ENCODE results near the gene S100A9. TPM values are rescaled to one million over a fixed set of nuclear protein-coding genes. Genes with fewer than 3 reads are reported as not detected.

S100A9 gene
- total RNA-seq (2021): not detected in 2 replicates
- long read RNA-seq: 0 reads

GRCh38 chr1:153357853-153358690 is at the start of gene S100A9:
Gene S100A9 (plus strand): TSS chr1:153357854. CDS start chr1:153358284, 430 bp downstream.
- Histone ChIP-seq H2BK120ac (ENCODE audit: low read depth, low read length, poor library complexity, severe bottlenecking) (no peak within 1 kb of the TSS), H3K14ac (ENCODE audit: insufficient read depth, low read length) (no peak within 1 kb of the TSS), H3K27me3 (ENCODE audit: insufficient read depth, low read length) (no peaks in the 10 kb centered on the region), H3K23me2 (ENCODE audit: insufficient read length, low read depth, low read length, poor library complexity, severe bottlenecking) (no peaks in the 10 kb centered on the region), H3K18ac (ENCODE audit: insufficient read length, low read depth, low read length) (no peak within 1 kb of the TSS), H2AFZ (ENCODE audit: low read length) (no peak within 1 kb of the TSS), H3K79me1 (ENCODE audit: insufficient read depth, low read depth, low read length, poor library complexity, severe bottlenecking) (no peaks in the 10 kb centered on the region), H3K9ac (ENCODE audit: extremely low read depth, insufficient read length, low read length) (no peak within 1 kb of the TSS), H3K4me2 (ENCODE audit: insufficient read depth, insufficient read length, low read length) (no peak within 1 kb of the TSS), H3K23ac (ENCODE audit: insufficient read length, low read depth, low read length) (no peak within 1 kb of the TSS), H3K4me1 (ENCODE audit: insufficient read depth, low read length) (no peaks in the 10 kb centered on the region), H3K27ac (ENCODE audit: insufficient read length, low read depth, low read length) (no peak within 1 kb of the TSS), H2BK20ac (ENCODE audit: low read depth, low read length, poor library complexity, severe bottlenecking) (no peak within 1 kb of the TSS), H3K4ac (ENCODE audit: low read depth, low read length) (no peak within 1 kb of the TSS), H2BK5ac (ENCODE audit: insufficient read length, low read length) (no peak within 1 kb of the TSS), H4K20me1 (ENCODE audit: control insufficient read depth, insufficient read depth, insufficient read length) (no peaks in the 10 kb centered on the region), H3K79me2 (ENCODE audit: insufficient read depth, low read length) (no peaks in the 10 kb centered on the region), H4K8ac (replicated peaks; ENCODE audit: insufficient read length, low read depth, low read length) (no peak within 1 kb of the TSS), H2AK5ac (ENCODE audit: insufficient read length, low read length) (no peak within 1 kb of the TSS), H4K91ac (ENCODE audit: insufficient read length, low read depth, low read length) (no peak within 1 kb of the TSS), H2BK12ac (ENCODE audit: insufficient read length, low read depth, low read length) (no peak within 1 kb of the TSS), H3K56ac (ENCODE audit: insufficient read length, low read depth, low read length) (no peak within 1 kb of the TSS), H3T11ph (ENCODE audit: low read length) (no peak within 1 kb of the TSS), H4K5ac (ENCODE audit: insufficient read length, low read depth, low read length) (no peak within 1 kb of the TSS), H2BK15ac (ENCODE audit: low read depth, low read length) (no peak within 1 kb of the TSS), H3K9me3 (ENCODE audit: control insufficient read depth, low read depth, low read length) (no peaks in the 10 kb centered on the region)
- H3K4me3 Mint-ChIP-seq: no peak within 1 kb of the TSS
- no CpG with 5 or more reads among the region's 11 CpGs for WGBS (ENCODE audit: extremely low coverage, insufficient read length, low lambda C conversion rate)
- no peaks in the 10 kb centered on the region for H3K4me1 Mint-ChIP-seq
- H3K27me3 Mint-ChIP-seq (ENCODE audit: low read depth): no peaks in the 10 kb centered on the region; the same call in 1 of the 2 replicates
- H3K36me3 Mint-ChIP-seq (ENCODE audit: insufficient read depth in 1 of 3, low read depth in 3 of 3): no peaks in the 10 kb centered on the region
- H3K9me3 Mint-ChIP-seq: peaks cover 0 to 4% of the 10 kb centered on the region in 2 experiments; a peak in 2 of 5 replicates
- peak within 1 kb of the TSS in 1 of 3 experiments; percentile 56; a peak in 1 of 7 replicates for H3K27ac Mint-ChIP-seq
- TF ChIP-seq, protein P1, sequence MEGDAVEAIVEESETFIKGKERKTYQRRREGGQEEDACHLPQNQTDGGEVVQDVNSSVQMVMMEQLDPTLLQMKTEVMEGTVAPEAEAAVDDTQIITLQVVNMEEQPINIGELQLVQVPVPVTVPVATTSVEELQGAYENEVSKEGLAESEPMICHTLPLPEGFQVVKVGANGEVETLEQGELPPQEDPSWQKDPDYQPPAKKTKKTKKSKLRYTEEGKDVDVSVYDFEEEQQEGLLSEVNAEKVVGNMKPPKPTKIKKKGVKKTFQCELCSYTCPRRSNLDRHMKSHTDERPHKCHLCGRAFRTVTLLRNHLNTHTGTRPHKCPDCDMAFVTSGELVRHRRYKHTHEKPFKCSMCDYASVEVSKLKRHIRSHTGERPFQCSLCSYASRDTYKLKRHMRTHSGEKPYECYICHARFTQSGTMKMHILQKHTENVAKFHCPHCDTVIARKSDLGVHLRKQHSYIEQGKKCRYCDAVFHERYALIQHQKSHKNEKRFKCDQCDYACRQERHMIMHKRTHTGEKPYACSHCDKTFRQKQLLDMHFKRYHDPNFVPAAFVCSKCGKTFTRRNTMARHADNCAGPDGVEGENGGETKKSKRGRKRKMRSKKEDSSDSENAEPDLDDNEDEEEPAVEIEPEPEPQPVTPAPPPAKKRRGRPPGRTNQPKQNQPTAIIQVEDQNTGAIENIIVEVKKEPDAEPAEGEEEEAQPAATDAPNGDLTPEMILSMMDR (conservative IDR thresholded peaks at IDR 0.05): no peak
- DNase-seq: no peak

All from H9 (cell line).